Stimulated activated CD4-positive, alpha-beta T cell treated with anti-CD3 and anti-CD28 coated beads, Interleukin-1b, Interleukin-23, amount 100 ng/mL, for 24 hours (primary cell): Measurements from ENCODE around the gene STARD3.
"Not testable (repeated sequence)": the region's sequence is repeated elsewhere in the genome, so short reads cannot be mapped to it uniquely, and the experiment has no call there.

ENCODE experiments used
- DNase-seq, 4 experiments: peaks; one replicate each; pipeline ENCODE4 v3.0.0-alpha.2; 2020; ENCODE audit warnings: low read depth in 4 of 4, low spot score in 1 of 4

STARD3 gene

GRCh38 chr17:39688475-39688835 is 51.5 kb downstream of the STARD3 start:
- no peak for DNase-seq

GRCh38 chr17:39688945-39689344 is 52.0 kb downstream of the STARD3 start:
- DNase-seq = no peak

GRCh38 chr17:39694593-39694992 is 57.6 kb downstream of the STARD3 start:
- DNase-seq = no peak

GRCh38 chr17:39695089-39695474 is 58.1 kb downstream of the STARD3 start:
- no peak for DNase-seq

GRCh38 chr17:39696731-39697130 is 59.8 kb downstream of the STARD3 start:
- no peak for DNase-seq

GRCh38 chr17:39697961-39698360 is 61.0 kb downstream of the STARD3 start:
- no peak for DNase-seq

GRCh38 chr17:39699157-39699817 is 62.3 kb downstream of the STARD3 start:
- not testable (repeated sequence) for DNase-seq

- DNase-seq = no peak
Measured at GRCh38 chr17:39699818-39700147, 62.8 kb downstream of the STARD3 start, which contains the start of gene ERBB2. ERBB2 (plus strand) TSS chr17:39700064; CDS start chr17:39700239, 175 bp downstream.

GRCh38 chr17:39700148-39700987 is 63.4 kb downstream of the STARD3 start:
- DNase-seq = no peak

GRCh38 chr17:39701012-39701783 is 64.3 kb downstream of the STARD3 start:
- no peak for DNase-seq

GRCh38 chr17:39701784-39702422 is 65.0 kb downstream of the STARD3 start:
- DNase-seq = no peak

GRCh38 chr17:39702901-39703893 is 66.3 kb downstream of the STARD3 start:
- DNase-seq = no peak

- DNase-seq = no peak
Measured at GRCh38 chr17:39703913-39704312, 67.0 kb downstream of the STARD3 start.

- no peak for DNase-seq
Measured at GRCh38 chr17:39704821-39705551, 68.0 kb downstream of the STARD3 start.

GRCh38 chr17:39705786-39706348 is 68.9 kb downstream of the STARD3 start:
- no peak for DNase-seq

GRCh38 chr17:39706383-39706782 is 69.4 kb downstream of the STARD3 start:
- no peak for DNase-seq

GRCh38 chr17:39706921-39707337 is 70.0 kb downstream of the STARD3 start:
- DNase-seq = no peak

GRCh38 chr17:39709319-39709997 is 72.5 kb downstream of the STARD3 start:
- DNase-seq = no peak
